GM23248 (cell line): ENCODE data around the gene ANKRD22.

Experiments
- EZH2 ChIP-seq: fragments of 200-600 bp; sonication (generic); IDR thresholded peaks from 2 replicates; pipeline ENCODE4 v1.6.1; 2018; ENCODE audit warnings: antibody characterized with exemption, mild to moderate bottlenecking; ENCODE audit not compliant: insufficient read depth, poor library complexity, severe bottlenecking
- EZH2phosphoT487 ChIP-seq: fragments of 200-600 bp; sonication (generic); IDR thresholded peaks from 2 replicates; pipeline ENCODE4 v1.6.1; 2018; ENCODE audit warnings: antibody characterized with exemption, moderate library complexity, mild to moderate bottlenecking, low read depth; ENCODE audit not compliant: insufficient read depth

- TF ChIP-seq EZH2phosphoT487, result no peak
- no peak for TF ChIP-seq EZH2
Measured at GRCh38 chr10:88881320-88881719, 29.7 kb upstream of the ANKRD22 start.
